ENCODE measurements around the gene CCL1. TPM values are rescaled to one million over a fixed set of nuclear protein-coding genes. Genes with fewer than 3 reads are reported as not detected.
A peak's percentile ranks its signal among the peaks of the same experiment; 100 is the strongest.

The CCL1 gene
- total and polyA plus RNA-seq, 2 experiments from 2014 or later: not detected

DNA sequence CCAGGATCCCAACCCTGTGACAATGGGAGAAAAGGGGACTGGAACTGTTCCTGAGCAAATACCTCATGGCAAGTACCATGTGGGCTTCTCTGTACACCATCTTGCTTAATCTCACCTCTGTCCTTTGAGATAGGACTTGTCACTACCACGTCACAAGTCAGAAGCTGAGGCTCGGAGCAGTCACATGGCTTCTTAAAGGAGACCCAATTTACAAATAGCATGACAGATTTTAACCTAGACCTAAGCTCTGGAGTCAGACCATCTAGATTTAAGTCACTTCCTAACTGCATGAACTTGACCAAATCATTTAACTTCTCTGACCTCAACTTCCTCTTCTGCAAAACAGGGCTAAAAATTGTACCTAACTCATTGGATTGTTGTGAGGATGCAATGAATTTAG, 36.0 kb upstream of the CCL1 start:
- H3K27ac ChIP-seq: no peak overlapping the region
- no peaks in the 10 kb centered on the region for H3K27me3 ChIP-seq
- H3K9me3 ChIP-seq (ENCODE audit: low read depth): no peaks in the 10 kb centered on the region
- TF ChIP-seq, protein P1, sequence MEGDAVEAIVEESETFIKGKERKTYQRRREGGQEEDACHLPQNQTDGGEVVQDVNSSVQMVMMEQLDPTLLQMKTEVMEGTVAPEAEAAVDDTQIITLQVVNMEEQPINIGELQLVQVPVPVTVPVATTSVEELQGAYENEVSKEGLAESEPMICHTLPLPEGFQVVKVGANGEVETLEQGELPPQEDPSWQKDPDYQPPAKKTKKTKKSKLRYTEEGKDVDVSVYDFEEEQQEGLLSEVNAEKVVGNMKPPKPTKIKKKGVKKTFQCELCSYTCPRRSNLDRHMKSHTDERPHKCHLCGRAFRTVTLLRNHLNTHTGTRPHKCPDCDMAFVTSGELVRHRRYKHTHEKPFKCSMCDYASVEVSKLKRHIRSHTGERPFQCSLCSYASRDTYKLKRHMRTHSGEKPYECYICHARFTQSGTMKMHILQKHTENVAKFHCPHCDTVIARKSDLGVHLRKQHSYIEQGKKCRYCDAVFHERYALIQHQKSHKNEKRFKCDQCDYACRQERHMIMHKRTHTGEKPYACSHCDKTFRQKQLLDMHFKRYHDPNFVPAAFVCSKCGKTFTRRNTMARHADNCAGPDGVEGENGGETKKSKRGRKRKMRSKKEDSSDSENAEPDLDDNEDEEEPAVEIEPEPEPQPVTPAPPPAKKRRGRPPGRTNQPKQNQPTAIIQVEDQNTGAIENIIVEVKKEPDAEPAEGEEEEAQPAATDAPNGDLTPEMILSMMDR (IDR thresholded peaks at IDR 0.05; ENCODE audit: low read depth, low read length): no peak
- H3K4me1 ChIP-seq (ENCODE audit: low read depth): no peaks in the 10 kb centered on the region
- DNase-seq (ENCODE audit: low read depth in 1 of 2, low spot score in 1 of 2): no peak
- H3K4me3 ChIP-seq: no peak overlapping the region
- H3K36me3 ChIP-seq: no peaks in the 10 kb centered on the region

DNA sequence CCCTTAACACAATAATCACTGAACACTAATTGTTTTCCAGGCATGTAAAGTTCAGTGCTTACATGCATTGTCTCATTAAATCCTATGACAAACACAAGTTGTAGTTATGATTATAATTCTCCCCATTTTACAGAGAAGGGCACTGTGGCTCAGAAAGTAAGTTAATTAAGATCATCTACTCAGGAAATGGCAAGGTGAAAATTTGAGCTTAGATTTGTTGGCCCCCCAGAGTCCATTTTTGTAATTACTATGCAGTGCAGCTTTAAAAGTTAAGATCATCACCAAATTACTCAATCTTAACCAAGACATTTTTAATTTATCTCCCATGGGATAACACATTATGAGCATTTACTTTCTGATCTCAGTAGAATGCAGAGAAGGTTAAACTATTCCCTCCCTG, 34.2 kb upstream of the CCL1 start:
- TF ChIP-seq, protein P1 (IDR thresholded peaks at IDR 0.05; ENCODE audit: low read depth, low read length): peak; percentile 3
- H3K36me3 ChIP-seq: no peaks in the 10 kb centered on the region

DNA sequence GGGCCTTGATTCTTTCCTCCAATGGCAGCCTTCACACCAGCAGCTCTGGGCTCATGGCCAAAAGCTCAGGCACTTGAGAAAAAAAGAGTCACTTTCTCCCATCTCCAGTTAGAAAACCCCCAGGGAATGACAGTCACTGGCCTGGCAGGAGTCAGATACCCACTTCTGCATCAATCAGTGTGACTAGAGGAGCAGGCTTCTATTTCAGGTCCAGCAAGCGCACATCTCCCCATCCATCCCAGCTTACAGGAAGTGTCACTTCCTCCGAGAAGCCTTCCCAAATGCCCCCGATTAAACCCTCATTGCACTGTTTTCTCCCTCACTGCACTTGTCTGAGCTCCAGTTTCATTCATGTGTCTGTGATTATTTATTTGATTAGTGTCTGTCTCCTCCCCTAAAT, 30.4 kb upstream of the CCL1 start:
- Histone ChIP-seq H3K9me3 (ENCODE audit: low read depth) (no peaks in the 10 kb centered on the region), H3K27me3 (no peaks in the 10 kb centered on the region), H3K4me1 (ENCODE audit: low read depth) (no peaks in the 10 kb centered on the region), H3K27ac (no peak overlapping the region), H3K36me3 (no peaks in the 10 kb centered on the region), H3K4me3 (no peak overlapping the region)
- DNase-seq (ENCODE audit: low read depth in 1 of 2, low spot score in 1 of 2): no peak
- TF ChIP-seq, protein P1 (IDR thresholded peaks at IDR 0.05; ENCODE audit: low read depth, low read length): no peak

More for the DNA sequence above, 34.2 kb upstream of the CCL1 start:
- no peaks in the 10 kb centered on the region for H3K4me1 ChIP-seq (ENCODE audit: low read depth)
- H3K9me3 ChIP-seq (ENCODE audit: low read depth): no peaks in the 10 kb centered on the region
- H3K27me3 ChIP-seq: no peaks in the 10 kb centered on the region
- no peak overlapping the region for H3K4me3 ChIP-seq
- DNase-seq (ENCODE audit: low read depth in 1 of 2, low spot score in 1 of 2): no peak
- no peak overlapping the region for H3K27ac ChIP-seq

DNA sequence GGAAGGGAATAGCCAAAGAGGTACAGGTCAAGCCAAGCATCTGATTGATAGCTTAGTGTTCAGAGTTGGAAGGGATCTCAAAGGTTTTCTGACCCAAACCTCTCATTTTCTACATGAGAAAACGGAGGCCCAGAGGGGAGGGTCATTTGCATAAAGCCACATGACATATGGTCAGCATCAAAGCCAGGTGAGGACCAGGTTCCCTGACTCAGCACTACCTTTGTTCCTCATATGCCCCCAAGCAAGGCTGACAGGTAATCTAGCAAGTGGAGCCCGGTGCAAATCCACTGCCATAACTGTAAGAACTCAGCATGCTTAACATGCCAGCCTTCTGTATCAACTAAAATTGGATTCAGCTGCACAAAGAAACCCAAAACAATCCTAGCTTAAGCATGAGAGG, 28.2 kb upstream of the CCL1 start:
- Histone ChIP-seq H3K4me1 (ENCODE audit: low read depth) (no peaks in the 10 kb centered on the region), H3K36me3 (no peaks in the 10 kb centered on the region), H3K4me3 (no peak overlapping the region), H3K27me3 (no peaks in the 10 kb centered on the region), H3K9me3 (ENCODE audit: low read depth) (no peaks in the 10 kb centered on the region), H3K27ac (no peak overlapping the region)
- no peak for DNase-seq (ENCODE audit: low read depth in 1 of 2, low spot score in 1 of 2)
- TF ChIP-seq, protein P1 (IDR thresholded peaks at IDR 0.05; ENCODE audit: low read depth, low read length): no peak

DNA sequence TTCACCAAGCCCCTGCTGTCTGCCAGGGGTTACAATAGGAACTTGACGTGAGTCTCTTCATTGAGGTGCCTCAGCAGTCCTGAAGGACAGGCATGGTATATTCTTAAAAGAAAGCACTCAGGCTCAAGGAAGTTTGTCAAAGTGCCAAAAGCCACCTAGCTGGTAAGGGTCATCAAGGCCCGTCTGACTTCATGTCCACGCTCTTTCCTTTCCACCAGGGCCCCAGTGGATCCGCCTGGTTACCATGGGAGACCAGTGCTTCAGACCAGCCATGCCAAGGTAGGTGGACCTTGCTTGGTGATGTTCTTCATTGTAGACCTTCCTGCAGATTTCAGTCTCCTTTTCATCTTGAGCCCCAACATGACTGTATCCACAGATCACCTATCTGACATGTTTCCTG, 27.6 kb upstream of the CCL1 start:
- Histone ChIP-seq H3K36me3 (no peaks in the 10 kb centered on the region), H3K27ac (no peak overlapping the region), H3K4me1 (ENCODE audit: low read depth) (no peaks in the 10 kb centered on the region), H3K4me3 (no peak overlapping the region), H3K9me3 (ENCODE audit: low read depth) (no peaks in the 10 kb centered on the region), H3K27me3 (no peaks in the 10 kb centered on the region)
- TF ChIP-seq, protein P1 (IDR thresholded peaks at IDR 0.05; ENCODE audit: low read depth, low read length): no peak
- no peak for DNase-seq (ENCODE audit: low read depth in 1 of 2, low spot score in 1 of 2)
